SK-N-SH (cell line): Measurements from ENCODE around the gene CHCHD6. TPM values are rescaled to one million over a fixed set of nuclear protein-coding genes. Genes with fewer than 3 reads are reported as not detected.

Experiments used
- CTCF ChIA-PET: fragments of 300-600, 350-600 bp; formaldehyde crosslinking; extraction: SDS; loops from one replicate; lab custom pipeline; 2021; lab: Yijun Ruan, JAX
- POLR2A ChIA-PET: fragments of 350-600 bp; sonication (Branson Sonifier 250); formaldehyde crosslinking; extraction: SDS; loops from one replicate; lab custom pipeline; 2020; ENCODE audit warnings: antibody characterized with exemption, inconsistent platforms; lab: Yijun Ruan, JAX
- DNase-seq: peaks from one replicate; pipeline ENCODE4 v3.0.0; 2012
- H2AFZ ChIP-seq: fragments of 200-600 bp; sonication (generic); 2 replicates; pipeline ENCODE4 v1.8.1; 2016; ENCODE audit warnings: antibody characterized with exemption, mild to moderate bottlenecking, low read depth
- H3F3A ChIP-seq: fragments of 200-600 bp; sonication (generic); replicated peaks from 2 replicates; pipeline ENCODE3; 2016; ENCODE audit warnings: antibody characterized with exemption, mild to moderate bottlenecking; ENCODE audit not compliant: insufficient read depth
- H3K27ac ChIP-seq, 2 experiments: fragments of 200-500 bp in 1 of 2; fragments of 200-600 bp in 1 of 2; sonication (Bioruptor generic) in 1 of 2; sonication (generic), shearing (Covaris generic) in 1 of 2; 2 replicates each; pipeline versions ENCODE4 v1.5.1 to v1.6.1; 2014 to 2016; ENCODE audit warnings: low read depth in 2 of 2, inconsistent platforms in 1 of 2, low read length in 1 of 2, mild to moderate bottlenecking in 1 of 2, mixed read lengths in 1 of 2
- H3K27me3 ChIP-seq: fragments of 200-600 bp; sonication (generic), shearing (Covaris generic); 2 replicates; pipeline ENCODE4 v1.6.1; 2016; ENCODE audit warnings: mixed run types; ENCODE audit not compliant: insufficient read depth
- H3K36me3 ChIP-seq, 2 experiments: fragments of 200-500 bp in 1 of 2; fragments of 200-600 bp in 1 of 2; sonication (Bioruptor generic) in 1 of 2; sonication (generic) in 1 of 2; replicated peaks in 1 of 2; 2 replicates each; pipeline versions ENCODE3 to v1.5.1; 2014 to 2016; ENCODE audit warnings: low read length in 1 of 2, mild to moderate bottlenecking in 1 of 2; ENCODE audit not compliant: insufficient read depth in 2 of 2, control insufficient read depth in 1 of 2
- H3K4me1 ChIP-seq, 2 experiments: fragments of 200-500 bp in 1 of 2; fragments of 200-600 bp in 1 of 2; sonication (Bioruptor generic) in 1 of 2; sonication (generic), shearing (Covaris generic) in 1 of 2; 2 replicates each; pipeline versions ENCODE4 v1.5.1 to v1.6.1; 2014 to 2016; ENCODE audit warnings: low read depth in 1 of 2, low read length in 1 of 2, mixed run types in 1 of 2; ENCODE audit not compliant: insufficient read depth in 2 of 2, control insufficient read depth in 1 of 2
- H3K4me2 ChIP-seq: fragments of 200-600 bp; sonication (generic), shearing (Covaris generic); 2 replicates; pipeline ENCODE4 v1.6.1; 2017; ENCODE audit warnings: mixed run types
- H3K4me3 ChIP-seq, 2 experiments: fragments of 200-500 bp in 1 of 2; fragments of 200-600 bp in 1 of 2; sonication (Bioruptor generic) in 1 of 2; sonication (generic), shearing (Covaris generic) in 1 of 2; 2 replicates each; pipeline versions ENCODE4 v1.5.1 to v1.8.1; 2014 to 2016; ENCODE audit warnings: low read depth in 2 of 2, inconsistent platforms in 1 of 2, low read length in 1 of 2, mild to moderate bottlenecking in 1 of 2, mixed read lengths in 1 of 2, moderate library complexity in 1 of 2
- H3K79me2 ChIP-seq: fragments of 200-600 bp; sonication (generic); 2 replicates; pipeline ENCODE4 v1.8.1; 2017; ENCODE audit warnings: mild to moderate bottlenecking; ENCODE audit not compliant: insufficient read depth
- H3K9ac ChIP-seq: fragments of 200-600 bp; sonication (generic); 2 replicates; pipeline ENCODE4 v1.6.1; 2017; ENCODE audit warnings: mixed run types
- H3K9me2 ChIP-seq: fragments of 200-600 bp; sonication (generic); 2 replicates; pipeline ENCODE4 v1.6.1; 2017; ENCODE audit warnings: mixed run types
- H3K9me3 ChIP-seq: fragments of 200-600 bp; sonication (generic); 2 replicates; pipeline ENCODE4 v1.6.1; 2017; ENCODE audit warnings: mixed run types, mild to moderate bottlenecking, moderate library complexity
- H4K20me1 ChIP-seq: fragments of 200-600 bp; sonication (generic); 2 replicates; pipeline ENCODE4 v1.6.1; 2017; ENCODE audit warnings: mild to moderate bottlenecking, mixed run types; ENCODE audit not compliant: insufficient read depth
- CHD2 ChIP-seq: fragments of 150-350 bp; IDR thresholded peaks from 2 replicates; pipeline ENCODE4 v1.6.1; 2018; ENCODE audit warnings: low read length; ENCODE audit not compliant: partially characterized antibody
- CTCF ChIP-seq: fragments of 200-600 bp; sonication (generic); IDR thresholded peaks from 2 replicates; pipeline ENCODE4 v1.6.1; 2017; ENCODE audit warnings: antibody characterized with exemption, mild to moderate bottlenecking, moderate library complexity
- FOXJ3 ChIP-seq: sonication (generic); formaldehyde crosslinking; IDR thresholded peaks from 2 replicates; pipeline ENCODE4 v1.5.1; 2020; ENCODE audit warnings: mild to moderate bottlenecking, missing genetic modification reagents
- IRF3 ChIP-seq: fragments of 150-350 bp; IDR thresholded peaks from 2 replicates; pipeline ENCODE4 v1.6.1; 2016; ENCODE audit warnings: mild to moderate bottlenecking, low read depth, low read length
- JUND ChIP-seq: IDR thresholded peaks from 2 replicates; pipeline ENCODE4 v1.4.0; 2012
- NRF1 ChIP-seq: IDR thresholded peaks from 2 replicates; pipeline ENCODE4 v1.6.1; 2012; ENCODE audit warnings: low read depth, mild to moderate bottlenecking, low read length
- POLR2AphosphoS5 ChIP-seq: IDR thresholded peaks from 2 replicates; pipeline ENCODE4 v1.6.1; 2012; ENCODE audit warnings: low read depth, low read length
- RAD21 ChIP-seq: IDR thresholded peaks from 2 replicates; pipeline ENCODE4 v1.6.1; 2012; ENCODE audit warnings: mild to moderate bottlenecking, low read length
- RFX5 ChIP-seq: IDR thresholded peaks from 2 replicates; pipeline ENCODE4 v1.6.1; 2012; ENCODE audit warnings: mild to moderate bottlenecking, improper control_type of control experiment, low read length
- RXRA ChIP-seq: IDR thresholded peaks from 2 replicates; pipeline ENCODE4 v1.4.0; 2012; ENCODE audit warnings: low read depth, mild to moderate bottlenecking, borderline replicate concordance
- SIN3A ChIP-seq: IDR thresholded peaks from 2 replicates; pipeline ENCODE4 v1.6.1; 2012; ENCODE audit warnings: low read depth, mild to moderate bottlenecking, low read length, moderate library complexity, borderline replicate concordance
- SMC3 ChIP-seq: IDR thresholded peaks from 2 replicates; pipeline ENCODE4 v1.6.1; 2012; ENCODE audit warnings: low read depth, low read length, improper control_type of control experiment
- TAF1 ChIP-seq: IDR thresholded peaks from 2 replicates; pipeline ENCODE4 v1.6.1; 2012; ENCODE audit warnings: low read depth, mild to moderate bottlenecking, low read length, moderate library complexity, borderline replicate concordance
- USF1 ChIP-seq: IDR thresholded peaks from 2 replicates; pipeline ENCODE4 v1.4.0; 2012; ENCODE audit warnings: low read depth, borderline replicate concordance
- USF2 ChIP-seq: fragments of 150-350 bp; IDR thresholded peaks from 2 replicates; pipeline ENCODE4 v1.6.1; 2017; ENCODE audit warnings: antibody characterized with exemption, low read length, low read depth, borderline replicate concordance
- ZBTB33 ChIP-seq: IDR thresholded peaks from 2 replicates; pipeline ENCODE4 v1.4.0; 2012; ENCODE audit warnings: low read depth, borderline replicate concordance
- WGBS: methylation state at CpG from one replicate; pipeline ENCODE4 v1.1.6; 2017; ENCODE audit warnings: low lambda C conversion rate; 5-methylcytosine and 5-hydroxymethylcytosine counted together
- polyA plus RNA-seq, 3 experiments: library from polyadenylated mRNA; depleted of rRNA; stranded (reverse); fragments of >200 nt; gene quantifications; 2 replicates each; pipeline ENCODE4 v1.2.3, GENCODE V29; 2012

Gene CHCHD6
- polyA plus RNA-seq, 1 of the 3 experiments (the other 2 are of a cell fraction) = 42.5 TPM

- WGBS = 90% methylated on average over 4 of the region's 5 CpGs
- Histone ChIP-seq H4K20me1 (no peaks in the 10 kb centered on the region), H3K27me3 (no peaks in the 10 kb centered on the region), H3K9me2 (no peaks in the 10 kb centered on the region), H3K4me2 (no peak overlapping the region), H3K79me2 (no peaks in the 10 kb centered on the region), H3F3A (no peaks in the 10 kb centered on the region), H2AFZ (no peak overlapping the region), H3K4me1 (peaks cover 0 to 34% of the 10 kb centered on the region in 2 experiments; a peak in 2 of 4 replicates), H3K36me3 (no peaks in the 10 kb centered on the region)
- no peak for DNase-seq
- ChIA-PET POLR2A (no interaction called here), CTCF (interaction anchor here (0.8 to 18.0 kb wide), 8 partner anchors 77 to 717 kb away, joined by 3 to 172 read pairs (median 20); partner anchors contain the start of gene PLXNA1)
- TF ChIP-seq POLR2AphosphoS5 (no peak), RAD21 (no peak), FOXJ3 (no peak), IRF3 (no peak), USF1 (no peak), RXRA (no peak), RFX5 (no peak), NRF1 (no peak), CHD2 (no peak), SIN3A (no peak), TAF1 (no peak), CTCF (no peak), JUND (no peak), SMC3 (no peak), USF2 (no peak), ZBTB33 (no peak)
- TF ChIP-seq, all 33 proteins: peak for 0
- H3K27ac ChIP-seq = no peak overlapping the region
- H3K9ac ChIP-seq = no peak overlapping the region
- H3K4me3 ChIP-seq = no peak overlapping the region
- H3K9me3 ChIP-seq = no peaks in the 10 kb centered on the region
These were observed 51.8 kb downstream of the CHCHD6 start for GRCh38 chr3:126755866-126756265.
